Brain pericyte (primary cell): ENCODE measurements around the gene PAX3.

ENCODE experiments used
- DNase-seq: peaks from one replicate; pipeline ENCODE4 v3.0.0-alpha.2; 2012; ENCODE audit warnings: low read depth, low spot score

PAX3 gene

GRCh38 chr2:222296911-222297599 is 1.7 kb downstream of the PAX3 start:
- DNase-seq = no peak

- no peak for DNase-seq
Measured at GRCh38 chr2:222296311-222296741, 2.5 kb downstream of the PAX3 start.

GRCh38 chr2:222295368-222296062 is 3.3 kb downstream of the PAX3 start:
- DNase-seq = no peak

- DNase-seq = no peak
Measured at GRCh38 chr2:222294996-222295367, 3.8 kb downstream of the PAX3 start.

GRCh38 chr2:222293660-222294630 is 4.9 kb downstream of the PAX3 start:
- no peak for DNase-seq

GRCh38 chr2:222292149-222293134 is 6.4 kb downstream of the PAX3 start:
- DNase-seq = no peak

GRCh38 chr2:222291485-222291841 is 7.3 kb downstream of the PAX3 start:
- DNase-seq = no peak

- no peak for DNase-seq
Measured at GRCh38 chr2:222290736-222291484, 7.9 kb downstream of the PAX3 start.

GRCh38 chr2:222290401-222290735 is 8.4 kb downstream of the PAX3 start:
- no peak for DNase-seq

- DNase-seq = no peak
Measured at GRCh38 chr2:222289278-222290160, 9.3 kb downstream of the PAX3 start.

GRCh38 chr2:222288590-222289277 is 10.1 kb downstream of the PAX3 start:
- no peak for DNase-seq

GRCh38 chr2:222287862-222288479 is 10.8 kb downstream of the PAX3 start:
- no peak for DNase-seq

- no peak for DNase-seq
Measured at GRCh38 chr2:222284466-222284865, 14.3 kb downstream of the PAX3 start.

- DNase-seq = no peak
Measured at GRCh38 chr2:222283634-222284033, 15.2 kb downstream of the PAX3 start.

GRCh38 chr2:222281506-222281905 is 17.3 kb downstream of the PAX3 start:
- DNase-seq = no peak

- no peak for DNase-seq
Measured at GRCh38 chr2:222280795-222281194, 18.0 kb downstream of the PAX3 start.

- no peak for DNase-seq
Measured at GRCh38 chr2:222272446-222273015, 26.3 kb downstream of the PAX3 start.

GRCh38 chr2:222271854-222272253 is 26.9 kb downstream of the PAX3 start:
- DNase-seq = no peak
